GM21528 (cell line): ENCODE results near the gene RDH12.
"Not testable (repeated sequence)": the region's sequence is repeated elsewhere in the genome, so short reads cannot be mapped to it uniquely, and the experiment has no call there.

Experiments
- ATAC-seq: cut with Tn5 transposase; IDR thresholded peaks from one replicate; pipeline ENCODE4 v1.9.1; 2021; ENCODE audit warnings: mild to moderate bottlenecking, moderate library complexity; ENCODE audit not compliant: unreplicated experiment, low FRiP score

The RDH12 gene

DNA sequence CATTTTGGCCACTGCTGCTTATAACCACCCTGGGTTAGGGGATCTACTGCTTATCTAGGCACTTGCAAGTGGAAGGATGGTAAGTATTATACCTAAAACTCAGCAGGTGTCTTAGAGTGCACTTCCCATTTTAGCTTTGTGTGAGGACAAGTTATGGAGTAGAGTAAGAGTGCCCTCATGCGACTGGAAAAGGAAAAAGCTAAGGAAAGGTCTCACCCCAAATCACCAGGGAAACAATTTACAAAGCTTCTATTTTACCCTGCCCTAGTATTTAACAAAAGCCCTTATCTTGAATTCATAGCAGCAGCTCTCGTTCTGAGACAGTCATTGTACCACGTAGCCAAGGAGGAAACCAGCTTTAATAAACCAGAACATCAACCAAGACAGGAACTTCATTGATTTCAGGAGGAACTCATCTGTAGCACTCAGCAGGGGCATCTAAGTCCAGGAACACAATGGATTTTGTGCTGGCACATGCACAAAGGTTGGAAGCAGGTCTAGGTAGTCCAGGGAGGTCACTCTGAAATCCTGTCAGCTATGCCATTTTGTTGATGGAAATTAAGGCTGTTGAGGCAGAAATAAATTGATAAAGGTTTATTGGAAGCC is 2.9 kb downstream of the RDH12 start:
- ATAC-seq, result no peak

DNA sequence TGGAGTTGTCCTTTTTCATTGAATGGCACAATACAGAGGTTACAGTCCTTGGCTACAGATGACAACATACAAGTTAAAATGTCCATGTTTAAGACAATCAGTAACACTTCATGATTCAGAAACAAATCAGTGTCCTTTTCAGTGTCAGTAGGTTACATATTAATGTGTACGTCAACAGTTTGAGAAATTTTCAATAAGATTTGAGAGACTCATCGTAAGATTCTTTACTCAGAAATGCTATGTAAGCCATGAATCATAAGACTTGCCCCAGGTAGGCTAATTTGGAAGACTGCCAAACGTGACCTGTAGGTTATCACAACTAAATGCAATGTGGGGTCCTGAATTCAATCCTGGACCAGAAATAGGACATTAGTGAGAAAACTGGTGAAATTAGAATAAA is 3.5 kb downstream of the RDH12 start:
- no peak for ATAC-seq

DNA sequence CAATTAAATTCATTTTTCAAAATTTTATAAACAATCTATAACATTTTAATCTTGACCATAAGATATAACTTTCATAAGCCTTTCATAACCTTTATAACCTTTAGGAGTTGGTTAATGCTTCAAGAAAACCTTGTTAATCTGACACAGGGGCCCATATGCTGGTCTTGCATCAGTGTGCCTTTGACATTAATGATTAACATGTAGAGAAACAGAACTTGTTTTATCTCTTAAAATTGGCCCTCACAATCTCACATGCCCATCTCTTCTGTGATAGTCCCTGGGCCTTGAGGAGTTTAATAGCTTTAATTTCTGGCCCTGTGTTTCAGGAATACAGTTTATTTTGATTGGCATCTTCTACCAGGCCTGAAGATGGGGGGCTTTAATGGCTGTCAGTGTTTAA is 7.7 kb downstream of the RDH12 start:
- ATAC-seq, result not testable (repeated sequence)

DNA sequence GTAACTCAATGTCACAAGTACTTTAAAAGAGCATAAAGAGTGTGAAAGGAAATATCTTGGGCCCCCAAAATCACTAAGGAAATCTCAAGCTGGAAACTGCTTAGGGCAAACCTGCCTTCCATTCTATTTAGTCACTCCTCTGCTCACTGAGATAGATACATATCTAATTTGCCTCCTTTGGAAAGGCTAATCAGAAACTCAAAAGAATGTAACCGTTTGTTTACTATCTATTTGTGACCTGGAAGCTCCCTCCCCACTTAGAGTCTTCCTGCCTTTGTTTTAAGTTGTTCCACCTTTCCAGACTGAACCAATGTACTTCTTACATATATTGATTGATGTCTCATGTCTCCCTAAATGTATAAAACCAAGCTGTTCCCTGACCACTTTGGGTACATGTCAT is 8.1 kb downstream of the RDH12 start:
- not testable (repeated sequence) for ATAC-seq

DNA sequence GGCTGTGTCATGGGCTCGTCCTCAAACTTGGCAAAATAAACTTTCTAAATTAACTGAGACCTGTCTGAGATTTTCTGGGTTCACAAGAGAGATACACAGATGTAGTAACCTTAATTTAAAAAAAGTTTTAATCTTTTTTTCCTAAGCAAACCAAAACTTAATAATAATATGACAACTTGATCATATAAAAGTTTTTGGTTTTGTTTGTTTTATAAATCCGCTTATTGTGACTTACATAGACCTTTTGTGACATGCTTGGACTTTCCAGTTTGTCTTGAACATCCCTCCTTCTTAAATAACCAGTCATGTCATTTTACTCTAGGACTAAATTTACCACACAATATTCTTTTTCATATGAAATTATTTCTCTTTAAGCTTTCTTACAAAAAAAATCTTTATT is 8.5 kb downstream of the RDH12 start:
- ATAC-seq, result no peak

DNA sequence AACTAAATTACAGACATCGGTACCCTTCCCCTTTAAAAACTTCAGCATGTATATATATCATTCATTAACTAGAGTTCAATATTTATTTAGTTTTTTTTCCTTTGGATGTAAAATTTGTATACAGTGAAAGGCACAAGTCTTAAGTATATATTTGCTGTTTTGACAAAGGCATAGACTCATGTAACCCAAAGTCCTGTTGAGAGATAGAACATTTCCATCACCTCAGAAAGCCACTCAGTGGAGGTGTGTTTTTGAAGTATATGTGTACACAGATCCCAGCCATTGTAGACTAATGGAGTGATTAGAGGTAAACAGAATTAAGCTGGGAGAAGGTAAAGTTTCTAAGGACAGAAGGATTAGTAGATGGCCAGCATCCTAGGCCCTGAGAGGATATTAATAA is 15.4 kb downstream of the RDH12 start:
- no peak for ATAC-seq

DNA sequence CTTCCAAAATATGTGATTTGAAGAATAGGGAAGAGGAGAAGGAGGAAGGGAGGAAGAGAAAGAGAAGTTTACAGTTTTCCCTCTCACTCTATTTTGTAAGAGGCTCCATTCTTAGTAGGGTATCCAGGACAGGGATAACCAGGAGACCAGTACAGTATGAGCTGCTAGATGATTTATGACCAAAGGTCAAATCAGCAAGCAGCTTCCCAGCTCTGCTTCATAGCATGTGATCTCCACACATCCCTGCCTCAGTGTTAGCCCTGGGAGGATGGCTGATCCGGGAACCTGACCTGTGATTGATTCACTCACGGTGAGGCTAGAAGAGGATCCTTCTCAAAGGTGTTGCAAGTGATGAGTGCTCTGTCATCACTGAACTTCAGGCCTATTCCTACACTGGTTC is 16.6 kb downstream of the RDH12 start:
- ATAC-seq, result no peak

DNA sequence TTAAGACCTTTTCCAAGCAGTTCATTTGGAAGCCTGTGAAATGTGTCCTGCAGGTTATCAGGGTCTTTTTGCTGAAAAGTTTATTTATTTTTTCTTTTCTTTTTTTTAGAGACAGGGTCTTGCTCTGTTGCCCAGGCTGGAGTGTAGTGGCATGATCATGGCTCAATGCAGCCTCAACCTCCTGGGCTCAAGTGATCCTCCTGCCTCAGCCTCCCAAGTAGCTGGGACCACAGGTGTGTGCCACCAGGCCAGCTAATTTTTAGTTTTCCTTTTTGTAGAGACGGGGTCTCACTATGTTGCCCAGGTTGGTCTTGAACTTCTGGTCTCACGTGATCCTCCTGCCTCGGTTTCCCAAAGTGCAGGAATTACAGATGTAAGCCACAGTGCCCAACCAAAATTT is 17.7 kb downstream of the RDH12 start:
- ATAC-seq, result not testable (repeated sequence)

DNA sequence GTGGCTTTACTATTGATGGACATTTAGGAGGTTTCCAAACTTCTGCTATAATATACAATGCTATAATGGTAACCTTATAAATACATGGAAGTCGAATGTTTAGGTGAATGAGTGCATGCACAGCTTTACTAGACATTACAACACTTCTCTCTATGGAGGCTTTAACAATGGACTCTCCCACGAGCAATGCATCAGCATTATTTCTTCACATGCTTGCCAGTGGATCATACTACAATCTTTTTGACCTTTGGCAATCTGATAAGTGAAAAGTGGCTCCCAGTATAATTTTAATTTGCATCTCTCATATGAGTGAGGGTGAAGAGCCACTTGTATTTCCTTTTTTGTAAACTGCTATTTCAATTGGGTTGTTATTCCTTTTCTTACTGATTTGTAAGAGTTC is 18.2 kb downstream of the RDH12 start:
- no peak for ATAC-seq

DNA sequence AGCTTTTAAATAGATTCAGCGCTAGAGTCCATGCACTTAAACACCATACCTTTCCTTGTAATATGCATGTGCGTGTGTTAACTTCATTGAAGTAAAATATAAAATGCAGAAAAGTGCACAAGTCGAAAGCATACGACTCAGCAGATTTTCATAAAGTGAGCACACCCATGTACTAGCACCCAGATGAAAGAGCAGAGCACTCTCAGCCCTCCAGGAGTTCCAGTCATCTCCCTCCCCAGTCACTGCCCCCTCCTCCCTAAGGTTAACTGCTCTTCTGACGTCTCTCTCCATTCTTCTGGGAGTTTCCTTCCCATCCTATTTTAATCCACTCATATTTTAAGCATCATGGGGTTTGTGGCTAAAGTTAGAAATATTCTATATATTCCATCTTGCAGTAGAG is 20.2 kb downstream of the RDH12 start:
- no peak for ATAC-seq

DNA sequence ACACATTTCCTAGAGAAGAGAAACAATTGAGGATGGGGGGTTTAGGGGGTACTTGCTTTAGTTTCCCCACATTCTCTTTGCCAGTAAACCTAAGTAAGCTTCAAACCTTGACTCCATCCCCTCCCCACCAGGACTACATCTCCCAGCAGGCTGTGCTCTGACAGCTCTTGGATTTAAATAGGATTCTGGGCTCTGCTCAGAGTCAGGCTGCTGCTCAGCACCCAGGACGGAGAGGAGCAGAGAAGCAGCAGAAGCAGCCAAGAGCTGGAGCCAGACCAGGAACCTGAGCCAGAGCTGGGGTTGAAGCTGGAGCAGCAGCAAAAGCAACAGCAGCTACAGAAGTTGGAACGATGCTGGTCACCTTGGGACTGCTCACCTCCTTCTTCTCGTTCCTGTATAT is 20.6 kb downstream of the RDH12 start:
- ATAC-seq, result no peak

DNA sequence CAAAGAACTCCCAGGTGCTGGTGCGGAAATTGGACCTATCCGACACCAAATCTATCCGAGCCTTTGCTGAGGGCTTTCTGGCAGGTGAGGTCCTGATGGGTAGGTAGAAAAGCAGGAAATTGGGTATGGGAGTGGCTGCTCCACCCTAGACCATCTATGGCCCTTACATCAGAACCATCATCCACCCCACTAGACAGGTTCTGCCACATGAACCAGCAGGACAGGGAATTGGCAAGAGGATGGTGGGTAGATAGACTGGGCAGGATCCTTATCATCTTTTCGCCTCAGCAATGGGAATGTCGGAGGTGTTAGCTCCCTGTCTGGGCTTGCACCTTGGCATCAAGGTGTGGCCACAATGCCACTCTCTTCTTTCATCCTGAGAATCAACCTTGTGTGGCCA is 23.5 kb downstream of the RDH12 start:
- ATAC-seq, result no peak

DNA sequence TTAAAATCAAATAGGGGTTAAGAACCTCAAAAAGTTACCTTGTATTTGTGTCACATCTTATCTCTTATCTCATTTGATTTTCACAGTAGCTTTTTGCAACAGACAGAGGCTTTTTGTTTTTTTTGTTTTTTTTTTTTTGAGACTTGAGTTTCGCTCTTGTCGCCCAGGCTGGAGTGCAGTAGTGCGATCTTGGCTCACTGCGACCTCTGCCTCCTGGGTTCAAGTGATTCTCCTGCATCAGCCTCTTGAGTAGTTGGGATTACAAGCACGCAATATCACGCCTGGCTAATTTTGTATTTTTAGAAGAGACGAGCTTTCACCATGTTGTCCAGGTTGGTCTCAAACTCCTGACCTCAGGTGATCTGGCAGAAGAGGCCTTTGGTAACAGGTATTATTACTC is 25.7 kb downstream of the RDH12 start:
- ATAC-seq, result no peak

DNA sequence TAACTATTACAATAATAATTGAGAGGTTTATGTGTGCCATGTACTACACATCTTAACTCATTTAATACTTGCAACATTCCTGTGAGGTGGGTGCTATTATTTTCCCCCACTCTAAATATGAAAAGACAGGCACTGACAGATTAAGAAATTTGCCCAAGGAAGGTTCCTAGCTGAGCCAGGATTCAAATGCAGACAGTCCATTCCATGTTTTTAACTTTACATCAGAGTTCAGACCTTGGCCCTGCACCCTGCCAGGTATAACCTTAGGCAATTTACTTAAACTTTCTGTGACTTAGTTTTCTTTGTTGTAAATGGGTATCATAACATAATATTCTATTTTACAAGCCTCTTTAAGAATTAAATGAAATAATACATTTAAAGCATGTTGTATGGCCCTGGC is 26.6 kb downstream of the RDH12 start:
- ATAC-seq, result no peak

DNA sequence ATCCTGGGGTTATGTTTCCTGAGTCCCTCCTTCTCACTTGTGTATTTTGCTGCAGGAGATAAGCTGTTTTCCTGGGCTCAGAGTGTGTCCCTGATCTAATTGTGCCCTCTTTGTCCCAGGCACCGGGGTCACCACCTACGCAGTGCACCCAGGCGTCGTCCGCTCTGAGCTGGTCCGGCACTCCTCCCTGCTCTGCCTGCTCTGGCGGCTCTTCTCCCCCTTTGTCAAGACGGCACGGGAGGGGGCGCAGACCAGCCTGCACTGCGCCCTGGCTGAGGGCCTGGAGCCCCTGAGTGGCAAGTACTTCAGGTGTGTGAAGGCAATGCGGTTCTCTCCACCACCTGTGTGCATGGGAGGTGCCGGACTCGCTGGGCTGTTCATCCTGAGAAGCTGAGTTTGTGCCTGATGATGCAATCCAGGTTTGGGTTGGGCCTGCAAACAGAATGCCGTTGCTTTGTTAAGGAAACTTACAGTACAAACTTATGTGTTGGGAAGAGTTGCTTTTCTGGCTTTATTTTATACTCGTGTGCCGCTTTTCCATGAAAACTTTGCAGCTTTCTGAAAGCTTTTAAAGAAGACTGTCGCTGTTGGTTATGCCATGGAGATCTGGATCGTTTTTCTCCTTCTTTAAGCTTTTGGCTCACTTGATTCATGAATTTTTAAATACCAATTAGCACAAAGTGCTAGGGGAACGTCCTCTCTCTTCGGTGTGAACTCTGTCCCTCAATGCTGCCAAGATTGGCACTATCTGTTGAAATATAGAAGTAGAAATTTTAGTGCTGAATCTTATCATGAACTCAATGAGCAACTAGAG is 27.6 kb downstream of the RDH12 start:
- no peak for ATAC-seq

DNA sequence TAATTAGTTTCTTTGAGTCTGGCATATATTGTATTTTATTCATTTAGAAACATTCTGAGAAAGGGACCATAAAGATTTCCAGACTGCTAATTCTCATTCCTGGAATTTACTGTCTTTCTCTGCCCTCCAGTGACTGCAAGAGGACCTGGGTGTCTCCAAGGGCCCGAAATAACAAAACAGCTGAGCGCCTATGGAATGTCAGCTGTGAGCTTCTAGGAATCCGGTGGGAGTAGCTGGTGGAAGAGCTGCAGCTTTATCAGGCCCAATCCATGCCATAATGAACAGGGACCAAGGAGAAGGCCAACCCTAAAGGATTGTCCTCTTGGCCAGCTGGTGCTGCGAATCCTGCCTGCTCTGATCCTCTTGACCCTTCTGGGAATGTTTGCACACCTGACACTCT is 31.9 kb downstream of the RDH12 start:
- no peak for ATAC-seq

DNA sequence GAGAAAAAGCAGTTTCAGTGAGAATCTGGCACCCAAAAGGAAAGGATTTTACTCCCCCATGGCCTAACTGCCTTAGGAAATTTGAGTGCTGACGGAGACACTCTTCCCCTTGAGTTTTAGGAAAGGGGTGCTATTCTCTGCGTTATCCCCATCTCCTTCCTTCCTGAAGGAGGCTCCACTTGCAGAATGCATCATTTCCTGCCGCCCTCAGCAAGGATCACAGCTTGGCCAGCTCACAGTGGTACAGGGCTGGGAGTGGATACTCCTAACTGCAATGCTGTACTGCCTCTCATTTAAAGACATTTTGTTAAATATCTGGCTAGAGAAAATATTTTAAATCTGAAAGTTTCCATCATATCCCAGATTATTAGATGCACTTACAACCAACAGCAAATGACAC is 33.0 kb downstream of the RDH12 start:
- ATAC-seq, result no peak

DNA sequence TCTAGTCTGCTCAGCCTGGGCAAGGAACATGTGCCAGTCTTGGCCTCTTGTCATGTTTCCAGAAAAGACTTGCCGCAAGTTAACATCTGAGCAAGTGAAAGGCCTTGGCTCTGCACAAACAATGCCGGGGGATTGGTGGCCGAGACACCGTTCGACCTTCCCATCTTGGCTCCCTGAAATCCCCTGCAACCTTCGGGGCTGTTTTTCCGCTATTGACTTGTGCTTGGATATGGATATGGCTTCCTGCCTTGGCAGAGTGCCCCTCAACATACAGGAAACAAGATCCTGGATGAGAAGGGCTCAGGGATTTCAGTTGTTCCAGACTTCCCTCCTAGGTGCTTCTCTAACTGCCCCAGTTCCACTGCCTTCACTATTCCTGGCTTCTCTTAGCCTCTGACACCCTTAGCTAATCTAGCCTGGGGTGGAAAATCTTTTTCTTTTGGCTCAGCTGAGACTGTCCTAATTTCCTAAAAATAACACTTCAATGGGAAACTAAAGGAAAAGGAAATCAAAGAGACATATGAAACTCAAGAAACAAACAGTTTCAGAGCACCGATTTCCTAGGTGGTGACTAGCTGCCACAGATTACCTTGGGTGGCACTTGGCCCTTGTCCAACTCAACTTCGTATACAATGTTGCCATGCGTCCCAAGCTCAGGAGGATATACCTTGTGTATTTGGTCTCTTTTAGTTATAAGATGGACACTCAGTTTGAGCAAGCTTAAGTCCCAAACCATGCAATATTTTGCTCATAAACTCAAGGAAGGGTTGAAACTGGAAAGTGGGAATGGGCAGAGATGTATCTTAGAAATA is 33.9 kb downstream of the RDH12 start:
- no peak for ATAC-seq

DNA sequence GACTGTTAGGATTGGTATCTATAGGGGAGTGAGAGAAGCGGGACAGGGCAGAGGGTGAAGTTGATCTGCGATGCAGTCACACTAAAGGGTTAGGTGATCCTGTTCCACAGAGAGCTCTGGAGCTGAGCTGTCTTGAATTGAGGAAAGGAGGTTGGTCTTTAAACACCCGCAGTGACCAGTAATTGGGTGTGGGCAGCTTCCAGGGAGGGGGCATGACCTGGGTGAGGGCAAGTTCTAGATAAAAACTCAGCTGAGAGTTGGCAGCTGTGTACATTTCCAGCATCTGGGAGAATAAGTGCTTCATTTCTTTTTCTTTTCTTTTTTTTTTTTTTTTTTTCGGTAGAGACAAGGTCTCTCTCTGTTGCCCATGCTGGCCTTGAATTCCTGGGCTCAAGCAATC is 35.1 kb downstream of the RDH12 start:
- ATAC-seq, result no peak

DNA sequence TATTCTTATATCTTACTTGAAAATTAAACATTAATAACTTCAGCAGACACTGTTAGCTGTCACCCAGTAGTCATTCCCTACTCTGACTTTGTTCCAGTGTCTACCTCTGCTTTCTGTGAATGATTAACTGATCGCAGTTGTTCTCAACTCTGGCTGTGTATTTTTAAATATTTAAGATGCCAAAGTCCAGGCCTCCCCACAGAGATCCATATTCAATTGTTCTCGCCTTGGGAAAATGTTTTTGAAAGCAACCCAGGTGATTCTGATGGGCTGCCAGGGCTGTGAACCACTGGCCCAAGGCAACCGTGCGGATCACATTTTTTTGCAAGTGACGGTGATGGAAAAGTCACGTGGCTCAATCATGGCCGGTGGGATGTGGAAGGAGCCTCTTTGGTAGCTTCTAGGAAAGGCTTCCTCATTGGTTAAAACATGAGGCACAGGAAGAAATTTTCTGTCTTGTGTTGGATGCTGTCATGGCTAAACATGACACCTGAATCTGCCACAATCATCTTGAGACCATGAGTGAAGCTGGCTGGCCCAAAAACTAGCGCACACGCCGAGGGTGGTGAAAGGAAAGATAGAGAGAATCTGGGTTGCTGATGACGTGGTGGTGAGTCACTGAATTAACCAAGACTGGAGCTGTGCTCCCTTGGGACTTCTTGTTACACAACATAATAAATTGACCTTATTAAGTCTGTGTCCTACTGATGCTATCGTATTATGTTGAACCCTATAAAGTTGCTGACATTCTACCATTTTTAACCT is 37.2 kb downstream of the RDH12 start:
- no peak for ATAC-seq

DNA sequence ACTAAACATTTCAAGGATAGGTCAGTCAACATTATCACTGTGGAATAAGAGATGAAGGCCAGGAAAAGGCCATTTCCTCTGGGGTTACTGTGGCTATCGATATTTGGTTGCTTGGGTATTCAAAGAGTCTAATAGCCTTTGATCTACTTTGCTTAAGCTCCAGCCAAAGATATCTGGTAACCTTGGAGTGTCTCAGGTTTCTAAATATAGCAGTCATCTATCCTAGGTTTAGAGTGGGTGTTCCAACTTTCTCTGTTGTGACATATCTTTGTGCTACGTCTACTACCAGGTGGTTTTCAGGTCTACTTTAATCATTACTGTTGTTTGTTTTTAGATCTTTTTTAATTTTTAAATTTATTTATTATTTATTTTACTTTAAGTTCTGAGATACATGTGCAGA is 42.4 kb downstream of the RDH12 start:
- ATAC-seq, result no peak
